Keratinocyte (primary cell): Measurements from ENCODE around the gene CGB2.

ENCODE experiments used
- EZH2 ChIP-seq: IDR thresholded peaks from one replicate; pipeline ENCODE4 v1.6.1; 2012; ENCODE audit warnings: inconsistent platforms, mild to moderate bottlenecking, low read length, moderate library complexity
- TF ChIP-seq, protein P1 (sequence below), 3 experiments: IDR thresholded peaks in 1 of 3; conservative IDR thresholded peaks in 1 of 3; optimal IDR thresholded peaks in 1 of 3; 2 replicates in 2 of 3; 3 replicates in 1 of 3; pipeline versions ENCODE3 to v1.5.1; 2011; ENCODE audit warnings: low read length in 3 of 3, mild to moderate bottlenecking in 3 of 3, moderate library complexity in 2 of 3, control low read depth in 1 of 3, inconsistent platforms in 1 of 3; ENCODE audit not compliant: insufficient read depth in 2 of 3; ENCODE audit errors: extremely low read depth in 1 of 3

DNA sequence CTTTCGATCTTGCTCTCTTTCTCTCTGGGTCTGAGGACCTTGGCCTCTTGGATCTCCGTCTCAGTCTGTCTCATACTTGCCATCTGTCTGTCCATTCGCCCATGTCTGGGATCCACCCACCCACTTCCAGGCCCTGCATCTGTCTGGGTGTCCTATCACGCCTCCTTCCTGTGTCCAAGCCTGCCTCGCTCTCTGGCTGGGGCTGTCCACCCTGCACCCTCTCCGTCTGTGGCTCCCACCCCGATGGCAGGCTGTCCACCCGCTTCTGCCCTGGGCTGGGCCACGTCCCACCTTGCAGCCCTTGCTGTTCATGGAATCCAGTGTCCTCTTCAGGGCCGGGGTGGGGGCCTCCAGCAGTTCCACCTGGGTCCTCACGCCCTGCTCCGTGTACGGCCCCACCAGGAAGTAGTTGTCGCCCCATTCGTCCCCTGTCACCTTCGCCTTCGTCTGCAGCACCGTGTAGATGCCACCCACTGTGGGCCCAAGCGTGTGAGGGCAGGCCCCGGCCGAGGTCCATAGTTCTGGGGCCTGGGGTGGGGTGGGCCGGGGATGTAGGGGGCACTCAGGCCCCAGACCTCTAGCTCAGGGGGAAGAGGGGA lies 40.6 kb upstream of the CGB2 start:
- TF ChIP-seq, protein P1, sequence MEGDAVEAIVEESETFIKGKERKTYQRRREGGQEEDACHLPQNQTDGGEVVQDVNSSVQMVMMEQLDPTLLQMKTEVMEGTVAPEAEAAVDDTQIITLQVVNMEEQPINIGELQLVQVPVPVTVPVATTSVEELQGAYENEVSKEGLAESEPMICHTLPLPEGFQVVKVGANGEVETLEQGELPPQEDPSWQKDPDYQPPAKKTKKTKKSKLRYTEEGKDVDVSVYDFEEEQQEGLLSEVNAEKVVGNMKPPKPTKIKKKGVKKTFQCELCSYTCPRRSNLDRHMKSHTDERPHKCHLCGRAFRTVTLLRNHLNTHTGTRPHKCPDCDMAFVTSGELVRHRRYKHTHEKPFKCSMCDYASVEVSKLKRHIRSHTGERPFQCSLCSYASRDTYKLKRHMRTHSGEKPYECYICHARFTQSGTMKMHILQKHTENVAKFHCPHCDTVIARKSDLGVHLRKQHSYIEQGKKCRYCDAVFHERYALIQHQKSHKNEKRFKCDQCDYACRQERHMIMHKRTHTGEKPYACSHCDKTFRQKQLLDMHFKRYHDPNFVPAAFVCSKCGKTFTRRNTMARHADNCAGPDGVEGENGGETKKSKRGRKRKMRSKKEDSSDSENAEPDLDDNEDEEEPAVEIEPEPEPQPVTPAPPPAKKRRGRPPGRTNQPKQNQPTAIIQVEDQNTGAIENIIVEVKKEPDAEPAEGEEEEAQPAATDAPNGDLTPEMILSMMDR (optimal IDR thresholded peaks at IDR 0.05 in 1 of 3, IDR thresholded peaks at IDR 0.05 in 1 of 3, conservative IDR thresholded peaks at IDR 0.05 in 1 of 3; ENCODE audit: extremely low read depth in 1 of 3, insufficient read depth in 2 of 3, low read length in 3 of 3): no peak
- no peak for TF ChIP-seq EZH2
